Fibroblast of the conjunctiva (primary cell): ENCODE data around the gene CRTAC1.
A peak's percentile ranks its signal among the peaks of the same experiment; 100 is the strongest.
"Not testable (repeated sequence)": the region's sequence is repeated elsewhere in the genome, so short reads cannot be mapped to it uniquely, and the experiment has no call there.

ENCODE experiments used
- DNase-seq: peaks from one replicate; pipeline ENCODE4 v3.0.0-alpha.2; 2010; ENCODE audit warnings: low read depth

Gene CRTAC1

GRCh38 chr10:97869091-97870042 lies 161.1 kb downstream of the CRTAC1 start:
- peak; percentile 37 for DNase-seq

- DNase-seq, result no peak
These were observed 162.2 kb downstream of the CRTAC1 start for GRCh38 chr10:97868134-97868685.

DNA sequence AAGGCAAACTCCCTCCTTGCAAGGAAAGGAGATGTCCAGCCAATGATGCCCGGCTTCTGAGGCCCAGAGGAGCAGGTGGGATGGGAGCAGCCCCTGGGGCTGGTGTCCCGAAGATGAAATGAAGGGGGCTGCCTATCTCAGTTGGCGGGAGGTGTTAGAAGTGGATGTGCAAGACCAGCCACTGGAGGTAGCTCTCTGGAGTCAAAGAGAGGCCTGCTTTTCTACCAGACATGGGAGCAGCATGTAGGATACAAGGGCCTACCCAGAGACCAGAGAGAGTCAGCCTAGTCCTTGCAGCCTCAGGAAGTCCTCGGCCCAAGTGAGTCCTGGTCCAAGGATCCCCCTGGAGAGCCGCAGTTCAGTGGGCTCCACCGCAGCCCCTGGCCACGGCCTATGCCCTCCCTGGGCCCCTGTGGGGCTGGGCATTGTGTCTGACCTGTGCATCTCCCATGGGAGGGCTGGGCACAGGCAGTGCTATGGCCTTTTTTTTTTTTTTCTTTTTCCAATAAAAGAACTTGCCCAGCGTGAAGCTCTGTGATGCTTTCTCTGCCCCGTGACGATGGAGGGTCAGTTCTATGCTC lies 163.1 kb downstream of the CRTAC1 start:
- DNase-seq, result no peak

- DNase-seq, result no peak
These were observed 163.7 kb downstream of the CRTAC1 start for GRCh38 chr10:97866524-97867219.

GRCh38 chr10:97865488-97865887 lies 164.9 kb downstream of the CRTAC1 start:
- DNase-seq, result no peak

GRCh38 chr10:97863808-97864207 lies 166.6 kb downstream of the CRTAC1 start:
- no peak for DNase-seq

GRCh38 chr10:97861924-97862323 lies 168.5 kb downstream of the CRTAC1 start:
- no peak for DNase-seq

- peak; percentile 12 for DNase-seq
These were observed 169.2 kb downstream of the CRTAC1 start for GRCh38 chr10:97861097-97861750.

DNA sequence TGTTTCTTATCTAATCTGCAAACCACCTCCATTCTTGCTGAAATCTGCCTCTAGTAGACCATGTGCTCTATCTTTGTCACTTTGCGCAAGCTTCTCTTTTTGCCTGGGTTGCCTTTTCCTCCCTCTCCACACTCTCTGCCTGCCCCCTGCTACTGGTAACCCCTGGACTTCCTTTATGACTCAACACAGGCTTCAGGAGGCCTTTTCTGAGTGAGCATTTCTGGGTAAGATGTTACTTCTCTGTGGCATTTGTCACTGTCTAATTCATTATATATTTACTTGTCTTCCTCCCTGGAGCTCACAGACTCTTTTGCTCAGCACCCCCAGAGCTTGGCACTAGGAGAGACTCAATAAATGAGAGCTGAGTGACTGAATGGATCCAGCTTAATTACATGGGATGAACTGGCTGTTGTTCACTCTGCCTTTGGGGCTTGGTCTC lies 172.4 kb downstream of the CRTAC1 start:
- DNase-seq, result no peak

DNA sequence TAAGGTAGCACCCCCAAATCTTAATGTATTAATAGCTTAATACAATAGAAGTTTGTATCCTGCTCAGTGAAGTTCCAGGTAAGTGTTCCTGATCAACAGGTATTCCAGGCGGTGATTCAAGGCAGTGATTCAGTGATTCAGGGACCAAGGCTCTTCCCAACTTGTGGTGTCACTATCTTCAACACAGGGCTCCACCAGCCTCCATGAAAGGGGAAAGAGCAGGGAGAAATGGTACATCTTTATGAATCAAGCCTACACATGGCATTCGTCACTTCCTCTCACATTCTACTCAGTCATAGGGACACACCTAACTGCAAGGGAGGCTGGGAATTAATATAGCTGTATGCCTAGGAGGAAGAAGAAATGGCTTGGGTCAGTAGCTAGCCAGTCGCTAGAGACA lies 175.7 kb downstream of the CRTAC1 start:
- no peak for DNase-seq

GRCh38 chr10:97852840-97853405 lies 177.5 kb downstream of the CRTAC1 start:
- DNase-seq, result no peak

- DNase-seq, result no peak
These were observed 178.1 kb downstream of the CRTAC1 start for GRCh38 chr10:97852277-97852676.

DNA sequence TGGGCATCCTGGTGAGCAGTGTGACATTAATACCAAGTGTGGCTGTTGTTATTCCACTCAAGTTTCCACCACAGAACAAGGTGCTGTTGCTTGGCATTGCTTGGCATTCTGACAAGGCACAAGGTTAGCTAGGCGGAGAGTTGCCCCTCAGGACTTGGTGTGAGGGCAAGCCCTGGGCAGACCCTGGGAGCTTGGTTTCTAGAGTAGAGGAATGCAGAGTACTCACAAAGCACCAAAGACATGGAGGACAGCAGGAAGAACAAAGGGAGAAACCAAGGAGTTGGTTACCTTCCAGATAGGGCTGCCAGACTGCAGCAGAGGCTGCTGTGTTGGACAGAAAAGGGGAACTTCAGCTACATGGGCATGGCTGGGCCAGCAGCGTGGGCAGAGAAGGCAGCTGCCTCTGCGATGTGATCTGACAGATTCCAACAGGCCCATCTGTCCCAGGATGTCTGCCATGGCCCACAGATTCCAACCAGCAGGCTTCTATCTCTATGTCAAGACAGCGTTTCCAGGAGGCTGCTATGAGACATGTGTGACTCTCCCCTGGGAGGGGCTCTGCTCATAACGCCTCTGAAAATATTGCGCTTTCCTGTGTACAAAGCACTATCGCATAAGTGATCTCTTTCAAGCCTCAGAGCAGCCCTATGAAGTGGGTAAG lies 178.9 kb downstream of the CRTAC1 start:
- no peak for DNase-seq

- DNase-seq, result no peak
These were observed 180.0 kb downstream of the CRTAC1 start for GRCh38 chr10:97850446-97850845.

- no peak for DNase-seq
These were observed 180.6 kb downstream of the CRTAC1 start, which contains the start of gene GOLGA7B for GRCh38 chr10:97849687-97850402. Gene GOLGA7B (plus strand): TSS chr10:97849843. CDS start chr10:97850304, 461 bp downstream.

- DNase-seq, result no peak
These were observed 181.2 kb downstream of the CRTAC1 start for GRCh38 chr10:97849103-97849686.

DNA sequence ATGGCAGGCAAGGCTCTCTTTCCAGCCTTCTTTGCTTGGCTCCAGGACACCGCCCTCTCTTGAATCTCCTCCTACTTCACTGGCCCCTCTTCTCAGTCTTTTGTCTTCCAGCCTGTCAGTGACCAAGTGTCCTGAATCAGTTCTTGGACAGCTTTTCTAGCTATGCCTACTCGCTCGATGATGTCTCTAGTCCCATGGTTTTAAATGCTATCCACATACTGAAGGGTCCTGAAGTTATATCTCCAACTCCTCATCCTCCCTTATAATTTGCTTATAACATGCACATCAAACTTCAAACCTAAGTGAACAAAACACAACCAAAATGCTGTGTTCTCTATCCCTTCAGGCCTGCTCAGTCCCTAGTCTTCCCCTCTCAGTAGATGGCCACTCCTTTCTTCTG lies 185.7 kb downstream of the CRTAC1 start:
- no peak for DNase-seq

DNA sequence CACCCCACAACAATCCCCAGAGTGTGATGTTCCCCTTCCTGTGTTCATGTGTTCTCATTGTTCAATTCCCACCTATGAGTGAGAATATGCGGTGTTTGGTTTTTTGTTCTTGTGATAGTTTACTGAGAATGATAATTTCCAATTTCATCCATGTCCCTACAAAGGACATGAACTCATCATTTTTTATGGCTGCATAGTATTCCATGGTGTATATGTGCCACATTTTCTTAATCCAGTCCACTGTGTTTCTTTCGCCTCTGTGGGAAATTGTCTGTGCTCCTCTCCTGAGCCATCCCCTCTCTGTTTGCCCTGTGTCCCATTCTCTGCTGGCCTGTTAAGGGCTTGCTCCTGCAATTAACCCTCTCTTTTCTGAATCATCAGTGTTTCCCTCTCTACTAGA lies 186.4 kb downstream of the CRTAC1 start:
- not testable (repeated sequence) for DNase-seq

GRCh38 chr10:97843281-97843671 lies 187.1 kb downstream of the CRTAC1 start:
- no peak for DNase-seq
